PC-9 (cell line): Measurements from ENCODE around the gene EBLN2. TPM values are rescaled to one million over a fixed set of nuclear protein-coding genes. Genes with fewer than 3 reads are reported as not detected.

Experiments used
- BruUV-seq: library from RNA; stranded (reverse); fragments of 400-500 nt; replicated peaks from 2 replicates; lab custom pipeline; 2021; lab: Mats Ljungman, UMichigan
- CTCF ChIA-PET: fragments of 300-600 bp; sonication (Branson Sonifier 250); formaldehyde crosslinking; loops from one replicate; lab custom pipeline; 2022; ENCODE audit warnings: antibody characterized with exemption; lab: Charles Lee
- POLR2A ChIA-PET: fragments of 300-600 bp; sonication (Branson Sonifier 250); formaldehyde crosslinking; loops from one replicate; lab custom pipeline; 2022; ENCODE audit warnings: antibody characterized with exemption; ENCODE audit not compliant: unreplicated experiment; lab: Charles Lee
- DNase-seq, 2 experiments: peaks; one replicate each; pipeline versions ENCODE4 v3.0.0 to v3.0.0-alpha.2; 2015 to 2022; ENCODE audit warnings: mixed read lengths in 1 of 2
- H2AFZ ChIP-seq: fragments of 200-600 bp; sonication (generic); 2 replicates; pipeline ENCODE4 v1.8.1; 2017; ENCODE audit warnings: antibody characterized with exemption
- H3F3A ChIP-seq: fragments of 200-600 bp; sonication (generic); 2 replicates; pipeline ENCODE4 v1.8.1; 2017; ENCODE audit warnings: antibody characterized with exemption, mild to moderate bottlenecking, low read depth; ENCODE audit not compliant: insufficient read depth
- H3K27ac ChIP-seq: fragments of 200-600 bp; sonication (generic); 2 replicates; pipeline ENCODE4 v1.6.1; 2016; ENCODE audit warnings: mixed run types
- H3K27me3 ChIP-seq: fragments of 200-600 bp; sonication (generic); 2 replicates; pipeline ENCODE4 v1.6.1; 2016; ENCODE audit warnings: low read depth, mixed run types; ENCODE audit not compliant: insufficient read depth
- H3K36me3 ChIP-seq: fragments of 200-600 bp; sonication (generic); 2 replicates; pipeline ENCODE4 v1.6.1; 2016; ENCODE audit warnings: low read depth, mixed run types
- H3K4me1 ChIP-seq: fragments of 200-600 bp; sonication (generic); replicated peaks from 2 replicates; pipeline ENCODE4 v1.6.1; 2016; ENCODE audit warnings: mixed run types; ENCODE audit not compliant: insufficient read depth
- H3K4me2 ChIP-seq: fragments of 200-600 bp; sonication (generic); 2 replicates; pipeline ENCODE4 v1.6.1; 2017; ENCODE audit warnings: mixed run types
- H3K4me3 ChIP-seq: fragments of 200-600 bp; sonication (generic); 2 replicates; pipeline ENCODE4 v1.6.1; 2016; ENCODE audit warnings: mixed run types
- H3K79me2 ChIP-seq: fragments of 200-600 bp; sonication (generic); 2 replicates; pipeline ENCODE4 v1.6.1; 2017; ENCODE audit warnings: low read depth, mixed run types
- H3K9me2 ChIP-seq: fragments of 200-600 bp; sonication (generic); 2 replicates; pipeline ENCODE4 v1.8.1; 2017; ENCODE audit warnings: mild to moderate bottlenecking; ENCODE audit not compliant: insufficient read depth
- H3K9me3 ChIP-seq: fragments of 200-600 bp; sonication (generic); 2 replicates; pipeline ENCODE4 v1.8.1; 2016; ENCODE audit warnings: low read depth; ENCODE audit not compliant: insufficient read depth
- H4K20me1 ChIP-seq: fragments of 200-600 bp; sonication (generic); 2 replicates; pipeline ENCODE4 v1.8.1; 2017; ENCODE audit not compliant: insufficient read depth
- CTCF ChIP-seq: fragments of 200-600 bp; sonication (generic); conservative IDR thresholded peaks from 2 replicates; pipeline ENCODE4 v1.6.1; 2017; ENCODE audit warnings: mixed run types, antibody characterized with exemption, mild to moderate bottlenecking, moderate library complexity
- EZH2 ChIP-seq: fragments of 200-600 bp; sonication (generic); IDR thresholded peaks from 2 replicates; pipeline ENCODE4 v1.8.0; 2017; ENCODE audit warnings: antibody characterized with exemption, low read depth
- intact Hi-C: fragments of 100-400 bp; cut with micrococcal nuclease; formaldehyde crosslinking; loops from one replicate; pipeline ENCODE4 v1.10.0; 2022; ENCODE audit not compliant: unreplicated experiment
- total RNA-seq: library from RNA; stranded (reverse); gene quantifications from 2 replicates; pipeline ENCODE4 v1.2.3, GENCODE V29; 2021

Gene EBLN2
- total RNA-seq, 1 experiment from 2014 or later = 5.5 TPM

- H3K9me3 ChIP-seq = no peaks in the 10 kb centered on the region
- CTCF ChIA-PET = interaction anchor here (0.5 kb wide), 1 partner anchor 28 kb away, joined by 3 read pairs; no protein-coding TSS in a partner anchor
- peaks cover 97% of the 10 kb centered on the region for H3K79me2 ChIP-seq
- H3K27ac ChIP-seq = no peak overlapping the region
- no peak overlapping the region for H3K4me2 ChIP-seq
- POLR2A ChIA-PET = no interaction called here
- H3K27me3 ChIP-seq = no peaks in the 10 kb centered on the region
- H3K36me3 ChIP-seq = no peaks in the 10 kb centered on the region
- DNase-seq = no peak
- no peak overlapping the region for H3K4me3 ChIP-seq
- no peak for TF ChIP-seq EZH2
- TF ChIP-seq CTCF = no peak
- intact Hi-C loops = no loop called here
- no peaks in the 10 kb centered on the region for H3F3A ChIP-seq
- no TSS peak for BruUV-seq
- peaks cover 80% of the 10 kb centered on the region for H4K20me1 ChIP-seq
- no peak overlapping the region for H2AFZ ChIP-seq
- no peaks in the 10 kb centered on the region for H3K9me2 ChIP-seq
- H3K4me1 ChIP-seq = no peaks in the 10 kb centered on the region
Measured at GRCh38 chr3:73041537-73041936, 19.9 kb upstream of the EBLN2 start.

DNA sequence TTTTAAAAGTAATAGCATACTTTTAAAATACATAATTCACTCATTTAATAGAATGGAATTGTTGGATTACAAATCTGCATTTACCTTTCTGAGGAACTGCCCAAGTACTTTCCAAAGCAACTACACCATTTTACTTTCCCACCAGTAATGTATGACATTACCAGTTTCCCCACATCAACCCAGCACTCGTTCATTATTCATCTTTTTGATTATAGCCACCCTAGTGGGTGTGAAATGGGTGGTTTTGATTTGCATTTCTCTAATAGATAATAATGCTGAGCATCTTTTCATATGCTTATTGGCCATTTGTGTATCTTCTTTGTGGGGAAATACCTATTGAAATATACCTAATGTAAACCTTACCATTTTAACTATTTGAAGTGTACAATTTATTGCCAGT, 18.0 kb upstream of the EBLN2 start:
- no peaks in the 10 kb centered on the region for H3F3A ChIP-seq
- TF ChIP-seq CTCF (no peak), EZH2 (no peak)
- ChIA-PET CTCF (no interaction called here), POLR2A (no interaction called here)
- no TSS peak for BruUV-seq
- no peaks in the 10 kb centered on the region for H3K36me3 ChIP-seq
- H3K4me2 ChIP-seq = no peak overlapping the region
- no peaks in the 10 kb centered on the region for H3K4me1 ChIP-seq
- peaks cover 92% of the 10 kb centered on the region for H3K79me2 ChIP-seq
- no peaks in the 10 kb centered on the region for H3K9me3 ChIP-seq
- no peak overlapping the region for H2AFZ ChIP-seq
- H3K27ac ChIP-seq = no peak overlapping the region
- H3K9me2 ChIP-seq = no peaks in the 10 kb centered on the region
- H4K20me1 ChIP-seq = peaks cover 84% of the 10 kb centered on the region
- DNase-seq = no peak
- H3K4me3 ChIP-seq = no peak overlapping the region
- no peaks in the 10 kb centered on the region for H3K27me3 ChIP-seq
- intact Hi-C loops = no loop called here

- Histone ChIP-seq H3K27me3 (no peaks in the 10 kb centered on the region), H3K9me2 (no peaks in the 10 kb centered on the region), H3K79me2 (peaks cover 89% of the 10 kb centered on the region), H4K20me1 (peaks cover 79% of the 10 kb centered on the region), H3F3A (no peaks in the 10 kb centered on the region), H3K4me2 (no peak overlapping the region), H3K36me3 (no peaks in the 10 kb centered on the region), H3K9me3 (no peaks in the 10 kb centered on the region), H2AFZ (no peak overlapping the region), H3K4me1 (no peaks in the 10 kb centered on the region), H3K4me3 (no peak overlapping the region), H3K27ac (no peak overlapping the region)
- POLR2A ChIA-PET = no interaction called here
- CTCF ChIA-PET = interaction anchor here (1.1 kb wide), 1 partner anchor 102 kb away, joined by 3 read pairs; no protein-coding TSS in a partner anchor
- TF ChIP-seq CTCF = no peak
- TF ChIP-seq EZH2 = no peak
- no TSS peak for BruUV-seq
- no peak for DNase-seq
- intact Hi-C loops = no loop called here
Measured at GRCh38 chr3:73045391-73045790, 16.1 kb upstream of the EBLN2 start.
